PC-3 (cell line): ENCODE data around the gene MINK1.

ENCODE experiments used
- EZH2 ChIP-seq: fragments of 300-600 bp; sonication (generic); IDR thresholded peaks from one replicate; pipeline ENCODE4 v1.6.1; 2017; ENCODE audit warnings: antibody characterized with exemption, mild to moderate bottlenecking, low read length; ENCODE audit not compliant: unreplicated experiment
- TF ChIP-seq, protein P1 (sequence below): fragments of 300-600 bp; sonication (generic); conservative IDR thresholded peaks from 2 replicates; pipeline ENCODE4 v1.5.1; 2017; ENCODE audit warnings: antibody characterized with exemption, low read depth, mild to moderate bottlenecking, low read length

GRCh38 chr17:4842376-4842775 lies 9.2 kb downstream of the MINK1 start:
- TF ChIP-seq, protein P1, sequence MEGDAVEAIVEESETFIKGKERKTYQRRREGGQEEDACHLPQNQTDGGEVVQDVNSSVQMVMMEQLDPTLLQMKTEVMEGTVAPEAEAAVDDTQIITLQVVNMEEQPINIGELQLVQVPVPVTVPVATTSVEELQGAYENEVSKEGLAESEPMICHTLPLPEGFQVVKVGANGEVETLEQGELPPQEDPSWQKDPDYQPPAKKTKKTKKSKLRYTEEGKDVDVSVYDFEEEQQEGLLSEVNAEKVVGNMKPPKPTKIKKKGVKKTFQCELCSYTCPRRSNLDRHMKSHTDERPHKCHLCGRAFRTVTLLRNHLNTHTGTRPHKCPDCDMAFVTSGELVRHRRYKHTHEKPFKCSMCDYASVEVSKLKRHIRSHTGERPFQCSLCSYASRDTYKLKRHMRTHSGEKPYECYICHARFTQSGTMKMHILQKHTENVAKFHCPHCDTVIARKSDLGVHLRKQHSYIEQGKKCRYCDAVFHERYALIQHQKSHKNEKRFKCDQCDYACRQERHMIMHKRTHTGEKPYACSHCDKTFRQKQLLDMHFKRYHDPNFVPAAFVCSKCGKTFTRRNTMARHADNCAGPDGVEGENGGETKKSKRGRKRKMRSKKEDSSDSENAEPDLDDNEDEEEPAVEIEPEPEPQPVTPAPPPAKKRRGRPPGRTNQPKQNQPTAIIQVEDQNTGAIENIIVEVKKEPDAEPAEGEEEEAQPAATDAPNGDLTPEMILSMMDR = no peak
- TF ChIP-seq EZH2 = no peak
